Endodermal cell (in vitro differentiated cells): ENCODE measurements around the gene SPOPL. TPM values are rescaled to one million over a fixed set of nuclear protein-coding genes. Genes with fewer than 3 reads are reported as not detected.

ENCODE experiments used
- DNase-seq: peaks from one replicate; pipeline ENCODE4 v3.0.0-alpha.2; 2017
- H3K27ac ChIP-seq: 2 replicates; pipeline ENCODE4 v1.5.1; 2013; ENCODE audit warnings: mild to moderate bottlenecking, low read depth, low read length, moderate library complexity
- H3K27me3 ChIP-seq: 2 replicates; pipeline ENCODE4 v1.6.1; 2013; ENCODE audit warnings: mild to moderate bottlenecking, low read length, moderate library complexity; ENCODE audit not compliant: insufficient read depth, control insufficient read depth, poor library complexity, severe bottlenecking
- H3K36me3 ChIP-seq: 2 replicates; pipeline ENCODE4 v1.7.0; 2013; ENCODE audit warnings: mild to moderate bottlenecking, low read length, moderate library complexity; ENCODE audit not compliant: control insufficient read depth, insufficient read depth
- H3K4me1 ChIP-seq: one replicate; pipeline ENCODE4 v1.7.0; 2013; ENCODE audit warnings: low read length; ENCODE audit not compliant: control insufficient read depth, insufficient read depth
- H3K4me3 ChIP-seq: 2 replicates; pipeline ENCODE4 v1.5.1; 2013; ENCODE audit warnings: mild to moderate bottlenecking, low read length, moderate library complexity
- H3K9ac ChIP-seq: 2 replicates; pipeline ENCODE4 v1.6.1; 2013; ENCODE audit warnings: mild to moderate bottlenecking, low read length, moderate library complexity; ENCODE audit not compliant: poor library complexity, severe bottlenecking; ENCODE audit errors: extremely low read depth
- H3K9me3 ChIP-seq: 2 replicates; pipeline ENCODE4 v1.6.1; 2013; ENCODE audit warnings: mild to moderate bottlenecking, low read length, moderate library complexity; ENCODE audit not compliant: control insufficient read depth
- H3K27ac Mint-ChIP-seq: 2 replicates; pipeline ENCODE4 v1.8.0; 2020; ENCODE audit warnings: mixed read lengths
- H3K27me3 Mint-ChIP-seq: 2 replicates; pipeline ENCODE4 v1.8.0; 2021; ENCODE audit warnings: mild to moderate bottlenecking, mixed read lengths; ENCODE audit not compliant: insufficient read depth
- H3K36me3 Mint-ChIP-seq: 2 replicates; pipeline ENCODE4 v1.8.0; 2020; ENCODE audit warnings: low read depth, mixed read lengths
- H3K4me1 Mint-ChIP-seq: 2 replicates; pipeline ENCODE4 v1.8.0; 2020; ENCODE audit warnings: mixed read lengths
- H3K4me3 Mint-ChIP-seq: 2 replicates; pipeline ENCODE4 v1.8.0; 2020; ENCODE audit warnings: mild to moderate bottlenecking, moderate library complexity, mixed read lengths
- H3K9me3 Mint-ChIP-seq: 2 replicates; pipeline ENCODE4 v1.8.0; 2020; ENCODE audit warnings: mild to moderate bottlenecking, mixed read lengths
- WGBS, 2 experiments: methylation state at CpG; one replicate each; pipeline versions ENCODE4 v1.1.5 to v1.1.7; 2013; ENCODE audit warnings: missing lambda C conversion rate in 2 of 2, mixed read lengths in 1 of 2; ENCODE audit not compliant: insufficient coverage in 1 of 2, insufficient read length in 1 of 2; 5-methylcytosine and 5-hydroxymethylcytosine counted together
- total RNA-seq, 2 donors: library from RNA; stranded (reverse); fragmentation: NEBNext Ultra II Directional in 1 of 2; extraction: Animal tissue kit (Norgen Biotek cat#: 25700) in 1 of 2; gene quantifications; 2 replicates in 1 of 2; 3 replicates in 1 of 2; pipeline ENCODE4 v1.2.1, GENCODE V29; 2021
- TF ChIP-seq, protein P1 (sequence below): fragments of 200-600 bp; sonication (generic); conservative IDR thresholded peaks from 2 replicates; pipeline ENCODE4 v1.5.0; 2021; ENCODE audit warnings: antibody characterized with exemption, mild to moderate bottlenecking

Gene SPOPL
- total RNA-seq, 2 donors from 2014 or later = 17.4 to 26.9 TPM

DNA sequence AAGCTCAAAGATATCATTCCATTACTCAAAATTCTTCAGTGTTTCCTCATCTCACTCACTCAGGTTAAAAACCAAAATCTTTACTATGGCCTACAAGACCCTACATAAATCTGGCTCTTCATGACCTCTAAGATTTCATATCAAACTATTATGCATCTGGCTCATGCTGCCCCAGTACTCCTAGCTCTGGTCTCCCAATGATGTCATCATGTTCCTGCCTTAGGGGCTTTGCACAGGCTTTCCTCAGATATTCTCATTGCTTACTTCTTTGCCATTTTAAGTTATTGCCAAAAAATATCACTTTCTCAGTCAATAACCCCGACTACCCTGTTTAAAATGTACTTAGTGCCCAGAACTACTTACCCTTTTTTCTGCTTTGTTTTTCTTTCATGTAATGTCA is 33.0 kb upstream of the SPOPL start:
- Mint-ChIP-seq H3K27me3 (no peaks in the 10 kb centered on the region), H3K9me3 (peaks cover 11% of the 10 kb centered on the region), H3K27ac (no peak overlapping the region), H3K4me1 (peaks cover 6% of the 10 kb centered on the region), H3K4me3 (no peak overlapping the region), H3K36me3 (peaks cover 2% of the 10 kb centered on the region)
- Histone ChIP-seq H3K4me3 (no peak overlapping the region), H3K9ac (no peak overlapping the region), H3K4me1 (no peaks in the 10 kb centered on the region), H3K27ac (no peak overlapping the region), H3K36me3 (no peaks in the 10 kb centered on the region), H3K27me3 (no peaks in the 10 kb centered on the region), H3K9me3 (peaks cover 6% of the 10 kb centered on the region)
- TF ChIP-seq, protein P1, sequence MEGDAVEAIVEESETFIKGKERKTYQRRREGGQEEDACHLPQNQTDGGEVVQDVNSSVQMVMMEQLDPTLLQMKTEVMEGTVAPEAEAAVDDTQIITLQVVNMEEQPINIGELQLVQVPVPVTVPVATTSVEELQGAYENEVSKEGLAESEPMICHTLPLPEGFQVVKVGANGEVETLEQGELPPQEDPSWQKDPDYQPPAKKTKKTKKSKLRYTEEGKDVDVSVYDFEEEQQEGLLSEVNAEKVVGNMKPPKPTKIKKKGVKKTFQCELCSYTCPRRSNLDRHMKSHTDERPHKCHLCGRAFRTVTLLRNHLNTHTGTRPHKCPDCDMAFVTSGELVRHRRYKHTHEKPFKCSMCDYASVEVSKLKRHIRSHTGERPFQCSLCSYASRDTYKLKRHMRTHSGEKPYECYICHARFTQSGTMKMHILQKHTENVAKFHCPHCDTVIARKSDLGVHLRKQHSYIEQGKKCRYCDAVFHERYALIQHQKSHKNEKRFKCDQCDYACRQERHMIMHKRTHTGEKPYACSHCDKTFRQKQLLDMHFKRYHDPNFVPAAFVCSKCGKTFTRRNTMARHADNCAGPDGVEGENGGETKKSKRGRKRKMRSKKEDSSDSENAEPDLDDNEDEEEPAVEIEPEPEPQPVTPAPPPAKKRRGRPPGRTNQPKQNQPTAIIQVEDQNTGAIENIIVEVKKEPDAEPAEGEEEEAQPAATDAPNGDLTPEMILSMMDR = no peak
- no peak for DNase-seq
- WGBS, 2 experiments = 50 to 56% methylated on average over 1 of the region's 1 CpG

- H3K9ac ChIP-seq = no peak overlapping the region
- no peak for DNase-seq
- Mint-ChIP-seq H3K4me1 (peaks cover 11% of the 10 kb centered on the region), H3K36me3 (no peaks in the 10 kb centered on the region), H3K9me3 (peaks cover 6% of the 10 kb centered on the region), H3K27ac (no peak overlapping the region), H3K27me3 (no peaks in the 10 kb centered on the region), H3K4me3 (no peak overlapping the region)
- H3K27ac ChIP-seq = no peak overlapping the region
- no peaks in the 10 kb centered on the region for H3K9me3 ChIP-seq
- no peak overlapping the region for H3K4me3 ChIP-seq
- peaks cover 2% of the 10 kb centered on the region for H3K4me1 ChIP-seq
- WGBS, 2 experiments = 60 to 91% methylated on average over 1 of the region's 1 CpG
- TF ChIP-seq, protein P1 = no peak
- no peaks in the 10 kb centered on the region for H3K36me3 ChIP-seq
- no peaks in the 10 kb centered on the region for H3K27me3 ChIP-seq
Observed at GRCh38 chr2:138469411-138469810, 32.2 kb upstream of the SPOPL start.

GRCh38 chr2:138470941-138471340 is 30.6 kb upstream of the SPOPL start:
- peaks cover 3% of the 10 kb centered on the region for H3K9me3 Mint-ChIP-seq
- H3K36me3 Mint-ChIP-seq = no peaks in the 10 kb centered on the region
- Histone ChIP-seq H3K27me3 (no peaks in the 10 kb centered on the region), H3K27ac (no peak overlapping the region), H3K9ac (no peak overlapping the region), H3K4me3 (no peak overlapping the region), H3K36me3 (no peaks in the 10 kb centered on the region), H3K9me3 (no peaks in the 10 kb centered on the region), H3K4me1 (peaks cover 7% of the 10 kb centered on the region)
- no peak overlapping the region for H3K4me3 Mint-ChIP-seq
- DNase-seq = no peak
- peaks cover 26% of the 10 kb centered on the region for H3K4me1 Mint-ChIP-seq
- 94 to 97% methylated on average over 4 to 5 of the region's 5 CpGs for WGBS, 2 experiments
- TF ChIP-seq, protein P1 = no peak
- no peak overlapping the region for H3K27ac Mint-ChIP-seq
- no peaks in the 10 kb centered on the region for H3K27me3 Mint-ChIP-seq
